Upper lobe of left lung (tissue), 6 donors: ENCODE data around the gene ARAP3. TPM values are rescaled to one million over a fixed set of nuclear protein-coding genes. Genes with fewer than 3 reads are reported as not detected.

Experiments used
- ATAC-seq, 2 donors: fragments of 200-7000 bp; cut with Tn5 transposase; one replicate each; pipeline ENCODE4 v1.9.1; 2022; ENCODE audit warnings: mild to moderate bottlenecking in 2 of 2, moderate library complexity in 2 of 2; ENCODE audit not compliant: low FRiP score in 2 of 2
- DNase-seq, 2 donors: peaks; one replicate each; pipeline ENCODE4 v3.0.0-alpha.2; 2019 to 2020
- H3K27ac ChIP-seq, 4 donors: fragments of 200-600 bp; sonication (generic); one replicate each; pipeline ENCODE4 v1.5.1; 2016 to 2019
- H3K27me3 ChIP-seq, 4 donors: fragments of 200-600 bp; sonication (generic); one replicate each; pipeline ENCODE4 v1.5.1; 2017 to 2019
- H3K36me3 ChIP-seq, 4 donors: fragments of 200-600 bp; sonication (generic); one replicate each; pipeline ENCODE4 v1.5.1; 2016 to 2019
- H3K4me1 ChIP-seq, 4 donors: fragments of 200-600 bp; sonication (generic); one replicate each; pipeline ENCODE4 v1.5.1; 2018 to 2019
- H3K4me3 ChIP-seq, 4 donors: fragments of 200-600 bp; sonication (generic); one replicate each; pipeline ENCODE4 v1.5.1; 2017 to 2019; ENCODE audit warnings: mild to moderate bottlenecking in 2 of 4, moderate library complexity in 1 of 4
- H3K9me3 ChIP-seq, 4 donors: fragments of 200-600 bp; sonication (generic); one replicate each; pipeline ENCODE4 v1.5.1; 2018 to 2019
- EP300 ChIP-seq, 4 donors: sonication (generic); formaldehyde crosslinking; IDR thresholded peaks; one replicate each; pipeline ENCODE4 v1.5.1; 2017; ENCODE audit warnings: antibody characterized with exemption in 4 of 4, control low read depth in 2 of 4
- POLR2A ChIP-seq, 4 donors: fragments of 450-650 bp; IDR thresholded peaks; one replicate each; pipeline ENCODE4 v1.5.1; 2016 to 2017; ENCODE audit warnings: antibody characterized with exemption in 4 of 4, mild to moderate bottlenecking in 2 of 4
- POLR2AphosphoS5 ChIP-seq, 2 donors: sonication (generic); formaldehyde crosslinking; IDR thresholded peaks; one replicate each; pipeline ENCODE4 v1.5.1; 2017; ENCODE audit warnings: antibody characterized with exemption in 2 of 2
- WGBS, 2 donors: methylation state at CpG; one replicate each; pipeline ENCODE4 v1.1.5; 2017 to 2018; 5-methylcytosine and 5-hydroxymethylcytosine counted together
- total RNA-seq, 6 donors: library from RNA; depleted of rRNA in 4 of 6; stranded (reverse); fragments of >200 nt in 4 of 6; gene quantifications; one replicate each; pipeline versions ENCODE4 v1.1.0 to v1.2.1, GENCODE V29; 2016 to 2021
- TF ChIP-seq, protein P1 (sequence below), 6 experiments: fragments of 450-650 bp in 4 of 6; fragments of 200-600 bp in 2 of 6; sonication (generic) in 2 of 6; IDR thresholded peaks; one replicate each; pipeline ENCODE4 v1.5.1; 2016 to 2019; ENCODE audit warnings: antibody characterized with exemption in 6 of 6
- donor health status: DM: no; HTN: no; CAD: no; lungs with moderate emphysema.
- donor health status: DM: no; HTN: yes; CAD: no; lungs with severe emphysema.

Gene ARAP3
- total RNA-seq, 6 donors from 2014 or later, result 10.1 to 43.0 (median 27.7) TPM

- Histone ChIP-seq H3K4me3 (peak overlapping the region; percentile 70 to 91 (median 78)), H3K4me1 (peaks cover 28 to 44% (median 33%) of the 10 kb centered on the region in 4 donors), H3K36me3 (peaks cover 0 to 9% (median 7%) of the 10 kb centered on the region in 4 donors), H3K9me3 (no peaks in the 10 kb centered on the region), H3K27me3 (no peaks in the 10 kb centered on the region), H3K27ac (peak overlapping the region; percentile 59 to 88 (median 80))
- no peak for TF ChIP-seq EP300 (IDR thresholded peaks at IDR 0.05)
- no peak for TF ChIP-seq POLR2AphosphoS5 (IDR thresholded peaks at IDR 0.05)
- TF ChIP-seq, protein P1, sequence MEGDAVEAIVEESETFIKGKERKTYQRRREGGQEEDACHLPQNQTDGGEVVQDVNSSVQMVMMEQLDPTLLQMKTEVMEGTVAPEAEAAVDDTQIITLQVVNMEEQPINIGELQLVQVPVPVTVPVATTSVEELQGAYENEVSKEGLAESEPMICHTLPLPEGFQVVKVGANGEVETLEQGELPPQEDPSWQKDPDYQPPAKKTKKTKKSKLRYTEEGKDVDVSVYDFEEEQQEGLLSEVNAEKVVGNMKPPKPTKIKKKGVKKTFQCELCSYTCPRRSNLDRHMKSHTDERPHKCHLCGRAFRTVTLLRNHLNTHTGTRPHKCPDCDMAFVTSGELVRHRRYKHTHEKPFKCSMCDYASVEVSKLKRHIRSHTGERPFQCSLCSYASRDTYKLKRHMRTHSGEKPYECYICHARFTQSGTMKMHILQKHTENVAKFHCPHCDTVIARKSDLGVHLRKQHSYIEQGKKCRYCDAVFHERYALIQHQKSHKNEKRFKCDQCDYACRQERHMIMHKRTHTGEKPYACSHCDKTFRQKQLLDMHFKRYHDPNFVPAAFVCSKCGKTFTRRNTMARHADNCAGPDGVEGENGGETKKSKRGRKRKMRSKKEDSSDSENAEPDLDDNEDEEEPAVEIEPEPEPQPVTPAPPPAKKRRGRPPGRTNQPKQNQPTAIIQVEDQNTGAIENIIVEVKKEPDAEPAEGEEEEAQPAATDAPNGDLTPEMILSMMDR (IDR thresholded peaks at IDR 0.05), result no peak
- no peak for TF ChIP-seq POLR2A (IDR thresholded peaks at IDR 0.05)
- DNase-seq (peak; percentile 35 to 91), ATAC-seq (peak; percentile 46)
- 2% methylated on average over 20 to 24 of the region's 63 CpGs for WGBS, 2 donors
These were observed 44.8 kb downstream of the ARAP3 start for GRCh38 chr5:141637123-141637766.

GRCh38 chr5:141636413-141637122 lies 45.5 kb downstream of the ARAP3 start, which contains the start of the genes HDAC3 and RELL2:
Gene HDAC3, minus strand, starts transcription at chr5:141636849. Its CDS starts 59 bp downstream, at chr5:141636790.
Gene RELL2, plus strand, starts transcription at chr5:141636997. Its CDS starts 1,229 bp downstream, at chr5:141638226.
- H3K4me3 ChIP-seq, result peak within 1 kb of the TSS; percentile 76 to 91 (median 83)
- WGBS, 2 donors, result 0 to 1% methylated on average over 8 to 36 of the region's 55 CpGs
- H3K27me3 ChIP-seq, result no peaks in the 10 kb centered on the region
- peak within 1 kb of the TSS; percentile 63 to 88 (median 80) for H3K27ac ChIP-seq
- ATAC-seq (peak; percentile 97 to 99), DNase-seq (peak; percentile 97 to 100)
- H3K4me1 ChIP-seq, result peaks cover 28 to 45% (median 33%) of the 10 kb centered on the region in 4 donors
- H3K36me3 ChIP-seq, result peaks cover 0 to 9% (median 8%) of the 10 kb centered on the region in 4 donors
- TF ChIP-seq, protein P1 (IDR thresholded peaks at IDR 0.05), result peak in 2 of 6 experiments; percentile 6 to 17
- TF ChIP-seq EP300 (IDR thresholded peaks at IDR 0.05) (no peak), POLR2AphosphoS5 (IDR thresholded peaks at IDR 0.05) (peak; percentile 25 to 84), POLR2A (IDR thresholded peaks at IDR 0.05) (peak in 3 of 4 donors; percentile 42 to 97 (median 97))
- H3K9me3 ChIP-seq, result no peaks in the 10 kb centered on the region

GRCh38 chr5:141636106-141636412 lies 46.0 kb downstream of the ARAP3 start:
- Histone ChIP-seq H3K36me3 (peaks cover 0 to 9% (median 8%) of the 10 kb centered on the region in 4 donors), H3K27ac (peak overlapping the region; percentile 63 to 88 (median 80)), H3K9me3 (no peaks in the 10 kb centered on the region), H3K27me3 (no peaks in the 10 kb centered on the region), H3K4me3 (peak overlapping the region; percentile 76 to 91 (median 83)), H3K4me1 (peaks cover 28 to 45% (median 33%) of the 10 kb centered on the region in 4 donors)
- whole genome bisulfite sequencing, 2 donors, result 6 to 14% methylated on average over 3 to 4 of the region's 4 CpGs
- no peak for DNase-seq
- ATAC-seq, result no peak
- TF ChIP-seq POLR2AphosphoS5 (IDR thresholded peaks at IDR 0.05), result no peak
- TF ChIP-seq, protein P1 (IDR thresholded peaks at IDR 0.05), result no peak
- no peak for TF ChIP-seq EP300 (IDR thresholded peaks at IDR 0.05)
- TF ChIP-seq POLR2A (IDR thresholded peaks at IDR 0.05), result no peak

GRCh38 chr5:141635646-141636045 lies 46.4 kb downstream of the ARAP3 start:
- DNase-seq (no peak), ATAC-seq (no peak)
- no peaks in the 10 kb centered on the region for H3K9me3 ChIP-seq
- peaks cover 0 to 9% (median 6%) of the 10 kb centered on the region in 4 donors for H3K36me3 ChIP-seq
- WGBS, 2 donors, result 81% methylated on average over 7 of the region's 7 CpGs
- H3K4me1 ChIP-seq, result peaks cover 28 to 45% (median 33%) of the 10 kb centered on the region in 4 donors
- peak overlapping the region in 1 of 4 donors; percentile 86 for H3K27ac ChIP-seq
- no peaks in the 10 kb centered on the region for H3K27me3 ChIP-seq
- peak overlapping the region; percentile 76 to 91 (median 83) for H3K4me3 ChIP-seq
- TF ChIP-seq, protein P1 (IDR thresholded peaks at IDR 0.05), result no peak
- TF ChIP-seq EP300 (IDR thresholded peaks at IDR 0.05) (no peak), POLR2A (IDR thresholded peaks at IDR 0.05) (no peak), POLR2AphosphoS5 (IDR thresholded peaks at IDR 0.05) (no peak)
